Measurements from ENCODE around the gene CCNJ. TPM values are rescaled to one million over a fixed set of nuclear protein-coding genes. Genes with fewer than 3 reads are reported as not detected.

Gene CCNJ
- total and polyA plus RNA-seq, 2 of the 13 experiments (the other 11 are each of a cell fraction or from before 2014, with no cell fraction given): 14.1 to 21.5 TPM

- TF ChIP-seq ZZZ3 (CRISPR knock-in tag; IDR thresholded peaks at IDR 0.05; ENCODE audit: borderline replicate concordance) (peak; percentile 81; the same call in 1 of the 2 replicates), ZBTB20 (CRISPR knock-in tag; IDR thresholded peaks at IDR 0.05; ENCODE audit: borderline replicate concordance, low read depth) (no peak), ZNF772 (CRISPR knock-in tag; IDR thresholded peaks at IDR 0.05) (peak; percentile 92; the same call in 1 of the 2 replicates), SUZ12 (IDR thresholded peaks at IDR 0.05; ENCODE audit: low read depth, low read length) (no peak), KAT7 (CRISPR knock-in tag; IDR thresholded peaks at IDR 0.05; ENCODE audit: borderline replicate concordance) (peak; percentile 58; the same call in 1 of the 2 replicates), BCLAF1 (IDR thresholded peaks at IDR 0.05) (no peak), ZNF549 (CRISPR knock-in tag; IDR thresholded peaks at IDR 0.05) (no peak), STAG1 (CRISPR knock-in tag; IDR thresholded peaks at IDR 0.05) (peak; percentile 8; the same call in 1 of the 2 replicates), ZNF572 (CRISPR knock-in tag; IDR thresholded peaks at IDR 0.05) (no peak), ZNF260 (CRISPR knock-in tag; IDR thresholded peaks at IDR 0.05; ENCODE audit: borderline replicate concordance, low read depth) (no peak), GPN1 (CRISPR knock-in tag; IDR thresholded peaks at IDR 0.05; ENCODE audit: borderline replicate concordance) (no peak), ZFP37 (CRISPR knock-in tag; IDR thresholded peaks at IDR 0.05; ENCODE audit: borderline replicate concordance) (no peak), ZNF883 (CRISPR knock-in tag; IDR thresholded peaks at IDR 0.05; ENCODE audit: not compliant biosample characterization) (peak; percentile 61), ZNF577 (CRISPR knock-in tag; IDR thresholded peaks at IDR 0.05; ENCODE audit: borderline replicate concordance, low read depth) (no peak), ARID5B (CRISPR knock-in tag; IDR thresholded peaks at IDR 0.05) (peak; percentile 44; the same call in 1 of the 2 replicates), ZBTB7B (CRISPR knock-in tag; IDR thresholded peaks at IDR 0.05) (peak; percentile 29; the same call in 1 of the 2 replicates)
- TF ChIP-seq, protein P1, sequence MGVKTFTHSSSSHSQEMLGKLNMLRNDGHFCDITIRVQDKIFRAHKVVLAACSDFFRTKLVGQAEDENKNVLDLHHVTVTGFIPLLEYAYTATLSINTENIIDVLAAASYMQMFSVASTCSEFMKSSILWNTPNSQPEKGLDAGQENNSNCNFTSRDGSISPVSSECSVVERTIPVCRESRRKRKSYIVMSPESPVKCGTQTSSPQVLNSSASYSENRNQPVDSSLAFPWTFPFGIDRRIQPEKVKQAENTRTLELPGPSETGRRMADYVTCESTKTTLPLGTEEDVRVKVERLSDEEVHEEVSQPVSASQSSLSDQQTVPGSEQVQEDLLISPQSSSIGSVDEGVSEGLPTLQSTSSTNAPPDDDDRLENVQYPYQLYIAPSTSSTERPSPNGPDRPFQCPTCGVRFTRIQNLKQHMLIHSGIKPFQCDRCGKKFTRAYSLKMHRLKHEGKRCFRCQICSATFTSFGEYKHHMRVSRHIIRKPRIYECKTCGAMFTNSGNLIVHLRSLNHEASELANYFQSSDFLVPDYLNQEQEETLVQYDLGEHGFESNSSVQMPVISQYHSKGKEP (CRISPR knock-in tag; IDR thresholded peaks at IDR 0.05): 0 out of 2 replicates have a peak, but pooled peaks have one; percentile 49
- TF ChIP-seq, protein P2, sequence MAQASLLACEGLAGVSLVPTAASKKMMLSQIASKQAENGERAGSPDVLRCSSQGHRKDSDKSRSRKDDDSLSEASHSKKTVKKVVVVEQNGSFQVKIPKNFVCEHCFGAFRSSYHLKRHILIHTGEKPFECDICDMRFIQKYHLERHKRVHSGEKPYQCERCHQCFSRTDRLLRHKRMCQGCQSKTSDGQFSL (CRISPR knock-in tag; IDR thresholded peaks at IDR 0.05): no peak
- TF ChIP-seq, protein P3, sequence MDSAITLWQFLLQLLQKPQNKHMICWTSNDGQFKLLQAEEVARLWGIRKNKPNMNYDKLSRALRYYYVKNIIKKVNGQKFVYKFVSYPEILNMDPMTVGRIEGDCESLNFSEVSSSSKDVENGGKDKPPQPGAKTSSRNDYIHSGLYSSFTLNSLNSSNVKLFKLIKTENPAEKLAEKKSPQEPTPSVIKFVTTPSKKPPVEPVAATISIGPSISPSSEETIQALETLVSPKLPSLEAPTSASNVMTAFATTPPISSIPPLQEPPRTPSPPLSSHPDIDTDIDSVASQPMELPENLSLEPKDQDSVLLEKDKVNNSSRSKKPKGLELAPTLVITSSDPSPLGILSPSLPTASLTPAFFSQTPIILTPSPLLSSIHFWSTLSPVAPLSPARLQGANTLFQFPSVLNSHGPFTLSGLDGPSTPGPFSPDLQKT (CRISPR knock-in tag; IDR thresholded peaks at IDR 0.05; ENCODE audit: borderline replicate concordance): peak; percentile 52; the same call in 1 of the 2 replicates
Observed at GRCh38 chr10:96089670-96090462, 46.5 kb downstream of the CCNJ start (continued).

Measured in HepG2 (cell line).